Heart right ventricle (tissue), 16 donors: ENCODE measurements around the gene PRKCD. TPM values are rescaled to one million over a fixed set of nuclear protein-coding genes. Genes with fewer than 3 reads are reported as not detected.
A peak's percentile ranks its signal among the peaks of the same experiment; 100 is the strongest.

Experiments
- ATAC-seq, 8 donors: fragments of 200-7000 bp; cut with Tn5 transposase; one replicate each; pipeline ENCODE4 v1.9.1; 2020; ENCODE audit warnings: mild to moderate bottlenecking in 8 of 8, moderate library complexity in 8 of 8, moderate number of reproducible peaks in 1 of 8
- DNase-seq, 2 donors: peaks; one replicate each; pipeline ENCODE4 v3.0.0-alpha.2; 2020
- H3K27ac ChIP-seq, 10 donors: fragments of 200-600 bp; sonication (generic) in 2 of 10; one replicate each; pipeline versions ENCODE4 v1.5.0 to v1.8.0; 2020 to 2022; ENCODE audit warnings: mild to moderate bottlenecking in 3 of 10
- H3K27me3 ChIP-seq, 7 donors: fragments of 200-600 bp; one replicate each; pipeline ENCODE4 v1.8.0; 2021 to 2022; ENCODE audit warnings: mild to moderate bottlenecking in 2 of 7
- H3K36me3 ChIP-seq, 9 donors: fragments of 200-600 bp; sonication (generic) in 1 of 9; one replicate each; pipeline versions ENCODE4 v1.5.0 to v1.8.0; 2020 to 2022; ENCODE audit warnings: mild to moderate bottlenecking in 2 of 9
- H3K4me1 ChIP-seq, 9 donors: fragments of 200-600 bp; sonication (generic) in 1 of 9; one replicate each; pipeline versions ENCODE4 v1.5.0 to v1.8.0; 2020 to 2022; ENCODE audit warnings: mild to moderate bottlenecking in 4 of 9
- H3K4me3 ChIP-seq, 10 donors: fragments of 200-600 bp; sonication (generic) in 2 of 10; one replicate each; pipeline versions ENCODE4 v1.5.0 to v1.8.0; 2020 to 2022; ENCODE audit warnings: mild to moderate bottlenecking in 7 of 10, moderate library complexity in 2 of 10
- H3K9me3 ChIP-seq, 11 donors: fragments of 200-600 bp in 10 of 11; sonication (generic) in 2 of 11; one replicate each; pipeline versions ENCODE4 v1.5.0 to v1.8.0; 2013 to 2022; ENCODE audit warnings: mild to moderate bottlenecking in 2 of 11, control low read depth in 1 of 11, moderate library complexity in 1 of 11
- WGBS, 2 donors: extraction: QIAGEN DNeasy Blood & Tissue Kit; methylation state at CpG; one replicate each; pipeline ENCODE4 v1.1.7; 2013; ENCODE audit warnings: inconsistent platforms in 1 of 2; 5-methylcytosine and 5-hydroxymethylcytosine counted together
- intact Hi-C, 10 donors: fragments of 100-400 bp; cut with DNase I; formaldehyde crosslinking; loops; one replicate each; pipeline versions ENCODE4 v1.11.1 to v1.14.2; 2022
- polyA plus RNA-seq, 2 donors: library from polyadenylated mRNA; stranded (reverse); fragments of 200-250 nt; gene quantifications; one replicate each; pipeline ENCODE4 v1.2.3, GENCODE V29; 2013
- total RNA-seq, 10 donors: library from RNA; stranded (reverse); fragmentation: NEBNext Ultra II Directional in 3 of 10; extraction: Animal tissue kit (Norgen Biotek cat#: 25700) in 3 of 10; gene quantifications; one replicate each; pipeline versions ENCODE4 v1.2.1 to v1.2.4, GENCODE V29; 2021 to 2023
- TF ChIP-seq, protein P1 (sequence below), 9 donors: fragments of 200-600 bp; sonication (generic) in 2 of 9; IDR thresholded peaks; one replicate each; pipeline versions ENCODE4 v1.5.0 to v1.8.0; 2021 to 2022; ENCODE audit warnings: antibody characterized with exemption in 9 of 9, mild to moderate bottlenecking in 5 of 9, moderate library complexity in 1 of 9
- donor health status: Arrhythmogenic right ventricular cardiomyopathy.
- donor health status: ischemic (EF 13 %, LVEDD 7.1; RV severe dilation, severe dysfunction).
- donor health status: healthy with polysubstance abuse.
- donor health status: DM: no; HTN: yes; CAD: no.
- donor health status: DM: no; HTN: no; CAD: no.
- donor health status: ischemic (EF 25% LVEDD 6.9; RV normal size, moderate dysfunction).
- donor health status: ischemic (EF 25% LVEDD 5.7; RV mildly dilated, moderate dysfunction).
- donor health status: healthy.
- donor health status: DM: yes; HTN: yes; CAD: no.
- donor health status: Ischemic cardiomyopathy.
- donor health status: ischemic (EF 35%, LVEDD 5.7; RV mildly dilated, moderate dysfunction).
- donor health status: nonischemic (EF 11% LVEDD 7.7; RV severe dilation, severe dysfunction).
- donor health status: DM: yes; HTN: yes; CAD: no.
- donor health status: PGD.
- donor health status: ischemic (EF 29% LVEDD 5.4; RV normal size, mild dysfunction).
- donor health status: nonischemic (EF 23%, LVEDD 6.1; RV moderate dilation, normal function).

Gene PRKCD
- total and polyA plus RNA-seq, 12 donors: 6.6 to 28.3 (median 8.3) TPM

DNA sequence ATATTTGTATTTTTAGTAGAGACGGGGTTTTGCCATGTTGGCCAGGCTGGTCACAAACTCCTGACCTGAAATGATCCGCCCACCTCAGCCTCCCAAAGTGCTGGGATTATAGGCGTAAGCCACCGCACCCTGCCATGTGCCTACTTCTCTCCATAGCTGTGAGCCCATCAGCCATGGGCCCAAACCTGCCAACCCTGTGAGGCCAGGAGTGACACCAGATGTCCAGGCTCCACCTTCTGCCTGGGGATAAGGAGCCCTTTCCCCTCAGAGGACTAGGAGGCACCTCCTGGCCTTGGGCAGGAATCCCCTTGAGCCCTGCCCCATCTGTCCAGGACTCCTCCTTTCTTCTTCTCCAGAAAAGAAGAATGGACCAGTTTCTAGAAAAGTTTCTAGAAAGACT is 16.6 kb upstream of the PRKCD start:
- TF ChIP-seq, protein P1, sequence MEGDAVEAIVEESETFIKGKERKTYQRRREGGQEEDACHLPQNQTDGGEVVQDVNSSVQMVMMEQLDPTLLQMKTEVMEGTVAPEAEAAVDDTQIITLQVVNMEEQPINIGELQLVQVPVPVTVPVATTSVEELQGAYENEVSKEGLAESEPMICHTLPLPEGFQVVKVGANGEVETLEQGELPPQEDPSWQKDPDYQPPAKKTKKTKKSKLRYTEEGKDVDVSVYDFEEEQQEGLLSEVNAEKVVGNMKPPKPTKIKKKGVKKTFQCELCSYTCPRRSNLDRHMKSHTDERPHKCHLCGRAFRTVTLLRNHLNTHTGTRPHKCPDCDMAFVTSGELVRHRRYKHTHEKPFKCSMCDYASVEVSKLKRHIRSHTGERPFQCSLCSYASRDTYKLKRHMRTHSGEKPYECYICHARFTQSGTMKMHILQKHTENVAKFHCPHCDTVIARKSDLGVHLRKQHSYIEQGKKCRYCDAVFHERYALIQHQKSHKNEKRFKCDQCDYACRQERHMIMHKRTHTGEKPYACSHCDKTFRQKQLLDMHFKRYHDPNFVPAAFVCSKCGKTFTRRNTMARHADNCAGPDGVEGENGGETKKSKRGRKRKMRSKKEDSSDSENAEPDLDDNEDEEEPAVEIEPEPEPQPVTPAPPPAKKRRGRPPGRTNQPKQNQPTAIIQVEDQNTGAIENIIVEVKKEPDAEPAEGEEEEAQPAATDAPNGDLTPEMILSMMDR (IDR thresholded peaks at IDR 0.05): no peak
- Histone ChIP-seq H3K27ac (no peak overlapping the region), H3K9me3 (no peaks in the 10 kb centered on the region), H3K27me3 (no peaks in the 10 kb centered on the region), H3K4me1 (peaks cover 0 to 58% (median 10%) of the 10 kb centered on the region in 9 donors), H3K4me3 (no peak overlapping the region), H3K36me3 (no peaks in the 10 kb centered on the region)
- no peak for DNase-seq
- intact Hi-C loops: loop anchor here in 1 of 10 donors (5.0 kb wide), 1 partner anchor 33 kb away; no protein-coding TSS in a partner anchor
- no peak for ATAC-seq
- 96 to 100% methylated on average over 4 of the region's 4 CpGs for WGBS, 2 donors

DNA sequence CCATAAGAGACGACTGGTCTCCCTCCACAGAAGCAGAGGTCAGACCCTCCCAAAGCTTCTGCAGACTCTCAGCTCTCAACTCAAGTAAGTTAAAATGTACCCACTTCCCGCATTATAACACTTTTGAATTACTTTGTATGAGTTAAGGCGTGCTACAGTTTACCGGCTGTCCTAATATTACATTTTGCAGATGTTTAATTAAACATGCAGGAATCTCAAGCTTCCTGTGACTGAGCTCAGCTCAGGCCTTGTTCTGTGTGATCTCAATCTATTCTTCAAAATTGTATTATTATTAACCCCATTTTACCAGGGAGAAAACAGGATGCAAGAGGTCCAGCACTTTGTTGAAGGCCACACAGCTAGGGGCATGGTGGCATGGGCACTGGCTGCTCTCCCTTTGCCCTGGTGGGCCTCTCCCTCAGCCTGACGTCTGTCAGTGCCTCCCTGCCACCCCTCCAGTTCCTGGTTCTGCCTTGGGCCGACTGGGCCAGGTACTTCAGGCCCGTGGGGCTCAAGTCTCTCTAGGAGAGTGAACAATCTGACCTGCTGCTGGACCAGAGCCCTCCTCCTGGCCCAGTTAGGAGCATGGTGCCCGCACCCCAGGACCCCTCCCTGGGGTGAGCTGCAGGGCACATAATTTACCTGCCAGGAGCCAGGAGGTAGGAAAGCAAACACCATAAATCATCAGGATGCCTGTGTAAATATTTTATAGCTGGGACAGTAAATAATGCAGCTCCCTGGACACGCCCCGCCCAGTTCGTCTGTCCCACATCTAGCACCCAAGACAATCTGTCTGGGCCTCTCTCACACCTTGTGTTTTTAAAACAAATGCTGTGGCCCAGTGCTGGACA is 15.9 kb upstream of the PRKCD start:
- Histone ChIP-seq H3K9me3 (no peaks in the 10 kb centered on the region), H3K4me3 (no peak overlapping the region), H3K27ac (no peak overlapping the region), H3K36me3 (no peaks in the 10 kb centered on the region), H3K27me3 (no peaks in the 10 kb centered on the region), H3K4me1 (peaks cover 0 to 58% (median 5%) of the 10 kb centered on the region in 9 donors)
- WGBS, 2 donors: 73 to 75% methylated on average over 11 of the region's 11 CpGs
- DNase-seq (no peak), ATAC-seq (no peak)
- TF ChIP-seq, protein P1 (IDR thresholded peaks at IDR 0.05): no peak
- intact Hi-C loops: loop anchor here in 1 of 10 donors (5.0 kb wide), 1 partner anchor 32 kb away; no protein-coding TSS in a partner anchor

DNA sequence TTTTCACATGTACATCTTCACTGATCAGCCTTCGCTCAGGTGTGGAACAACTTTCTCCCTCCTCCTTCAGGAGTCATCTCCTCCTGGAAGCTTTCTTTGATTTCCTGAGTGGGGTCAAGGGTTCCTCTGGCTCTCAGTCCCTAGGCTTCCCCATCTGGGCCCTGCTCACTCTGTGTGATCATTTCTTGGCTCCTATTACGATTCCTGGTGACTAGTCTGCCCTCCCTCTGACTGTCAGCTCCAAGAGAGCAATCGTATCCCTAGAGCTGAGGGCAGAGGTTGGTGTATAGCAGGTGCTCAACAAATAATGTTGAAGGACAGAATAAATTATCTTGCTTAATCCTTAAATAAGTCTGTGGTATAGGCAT is 15.3 kb upstream of the PRKCD start:
- Histone ChIP-seq H3K4me3 (no peak overlapping the region), H3K9me3 (no peaks in the 10 kb centered on the region), H3K36me3 (no peaks in the 10 kb centered on the region), H3K27ac (no peak overlapping the region), H3K27me3 (no peaks in the 10 kb centered on the region), H3K4me1 (peaks cover 0 to 58% (median 0%) of the 10 kb centered on the region in 9 donors)
- TF ChIP-seq, protein P1 (IDR thresholded peaks at IDR 0.05): no peak
- intact Hi-C loops: no loop called here
- 72 to 89% methylated on average over 3 of the region's 3 CpGs for WGBS, 2 donors
- DNase-seq (no peak), ATAC-seq (no peak)

- Histone ChIP-seq H3K4me3 (no peak overlapping the region), H3K4me1 (peaks cover 0 to 52% (median 0%) of the 10 kb centered on the region in 9 donors), H3K27me3 (no peaks in the 10 kb centered on the region), H3K36me3 (no peaks in the 10 kb centered on the region), H3K9me3 (no peaks in the 10 kb centered on the region), H3K27ac (peak overlapping the region in 1 of 10 donors; percentile 61)
- no peak for ATAC-seq
- DNase-seq: no peak
- intact Hi-C loops: no loop called here
- WGBS, 2 donors: 85 to 90% methylated on average over 7 of the region's 7 CpGs
- TF ChIP-seq, protein P1 (IDR thresholded peaks at IDR 0.05): no peak
Observed at GRCh38 chr3:53146319-53146891, 14.6 kb upstream of the PRKCD start.
